PC-9 (cell line): ENCODE results near the gene ADAMTSL2. TPM values are rescaled to one million over a fixed set of nuclear protein-coding genes. Genes with fewer than 3 reads are reported as not detected.

Experiments
- BruUV-seq: library from RNA; stranded (reverse); fragments of 400-500 nt; replicated peaks from 2 replicates; lab custom pipeline; 2021; lab: Mats Ljungman, UMichigan
- CTCF ChIA-PET: fragments of 300-600 bp; sonication (Branson Sonifier 250); formaldehyde crosslinking; loops from one replicate; lab custom pipeline; 2022; ENCODE audit warnings: antibody characterized with exemption; lab: Charles Lee
- POLR2A ChIA-PET: fragments of 300-600 bp; sonication (Branson Sonifier 250); formaldehyde crosslinking; loops from one replicate; lab custom pipeline; 2022; ENCODE audit warnings: antibody characterized with exemption; ENCODE audit not compliant: unreplicated experiment; lab: Charles Lee
- DNase-seq, 2 experiments: peaks; one replicate each; pipeline versions ENCODE4 v3.0.0 to v3.0.0-alpha.2; 2015 to 2022; ENCODE audit warnings: mixed read lengths in 1 of 2
- H2AFZ ChIP-seq: fragments of 200-600 bp; sonication (generic); 2 replicates; pipeline ENCODE4 v1.8.1; 2017; ENCODE audit warnings: antibody characterized with exemption
- H3F3A ChIP-seq: fragments of 200-600 bp; sonication (generic); 2 replicates; pipeline ENCODE4 v1.8.1; 2017; ENCODE audit warnings: antibody characterized with exemption, mild to moderate bottlenecking, low read depth; ENCODE audit not compliant: insufficient read depth
- H3K27ac ChIP-seq: fragments of 200-600 bp; sonication (generic); 2 replicates; pipeline ENCODE4 v1.6.1; 2016; ENCODE audit warnings: mixed run types
- H3K27me3 ChIP-seq: fragments of 200-600 bp; sonication (generic); 2 replicates; pipeline ENCODE4 v1.6.1; 2016; ENCODE audit warnings: low read depth, mixed run types; ENCODE audit not compliant: insufficient read depth
- H3K36me3 ChIP-seq: fragments of 200-600 bp; sonication (generic); 2 replicates; pipeline ENCODE4 v1.6.1; 2016; ENCODE audit warnings: low read depth, mixed run types
- H3K4me1 ChIP-seq: fragments of 200-600 bp; sonication (generic); replicated peaks from 2 replicates; pipeline ENCODE4 v1.6.1; 2016; ENCODE audit warnings: mixed run types; ENCODE audit not compliant: insufficient read depth
- H3K4me2 ChIP-seq: fragments of 200-600 bp; sonication (generic); 2 replicates; pipeline ENCODE4 v1.6.1; 2017; ENCODE audit warnings: mixed run types
- H3K4me3 ChIP-seq: fragments of 200-600 bp; sonication (generic); 2 replicates; pipeline ENCODE4 v1.6.1; 2016; ENCODE audit warnings: mixed run types
- H3K79me2 ChIP-seq: fragments of 200-600 bp; sonication (generic); 2 replicates; pipeline ENCODE4 v1.6.1; 2017; ENCODE audit warnings: low read depth, mixed run types
- H3K9me2 ChIP-seq: fragments of 200-600 bp; sonication (generic); 2 replicates; pipeline ENCODE4 v1.8.1; 2017; ENCODE audit warnings: mild to moderate bottlenecking; ENCODE audit not compliant: insufficient read depth
- H3K9me3 ChIP-seq: fragments of 200-600 bp; sonication (generic); 2 replicates; pipeline ENCODE4 v1.8.1; 2016; ENCODE audit warnings: low read depth; ENCODE audit not compliant: insufficient read depth
- H4K20me1 ChIP-seq: fragments of 200-600 bp; sonication (generic); 2 replicates; pipeline ENCODE4 v1.8.1; 2017; ENCODE audit not compliant: insufficient read depth
- CTCF ChIP-seq: fragments of 200-600 bp; sonication (generic); conservative IDR thresholded peaks from 2 replicates; pipeline ENCODE4 v1.6.1; 2017; ENCODE audit warnings: mixed run types, antibody characterized with exemption, mild to moderate bottlenecking, moderate library complexity
- EZH2 ChIP-seq: fragments of 200-600 bp; sonication (generic); IDR thresholded peaks from 2 replicates; pipeline ENCODE4 v1.8.0; 2017; ENCODE audit warnings: antibody characterized with exemption, low read depth
- intact Hi-C: fragments of 100-400 bp; cut with micrococcal nuclease; formaldehyde crosslinking; loops from one replicate; pipeline ENCODE4 v1.10.0; 2022; ENCODE audit not compliant: unreplicated experiment
- total RNA-seq: library from RNA; stranded (reverse); gene quantifications from 2 replicates; pipeline ENCODE4 v1.2.3, GENCODE V29; 2021

Gene ADAMTSL2
- total RNA-seq, 1 experiment from 2014 or later: 0.39 TPM

DNA sequence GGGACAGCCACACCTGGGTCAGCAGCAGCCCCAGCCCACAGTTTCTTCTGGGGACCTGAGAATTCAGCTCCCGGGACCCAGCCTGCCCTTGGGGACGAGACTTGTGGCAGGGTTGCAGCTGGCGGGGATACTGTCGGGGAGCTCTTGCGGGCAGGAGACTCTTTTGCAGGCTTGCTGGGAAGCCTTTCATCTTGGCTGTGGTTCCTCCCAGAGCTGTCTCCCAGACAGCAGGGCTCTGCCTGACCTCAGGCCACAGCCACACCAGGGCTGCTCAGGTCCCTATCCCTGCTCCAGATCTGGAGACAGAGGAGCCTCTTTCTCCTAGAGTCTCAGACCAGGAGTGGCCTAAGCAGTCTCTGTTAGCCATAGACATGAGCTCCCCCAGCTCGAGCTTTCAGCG, 5.0 kb upstream of the ADAMTSL2 start:
- no peaks in the 10 kb centered on the region; the same call in 1 of the 2 replicates for H4K20me1 ChIP-seq
- no peaks in the 10 kb centered on the region for H3K79me2 ChIP-seq
- intact Hi-C loops: no loop called here
- BruUV-seq: no TSS peak
- CTCF ChIA-PET: no interaction called here
- no peaks in the 10 kb centered on the region for H3K36me3 ChIP-seq
- no peaks in the 10 kb centered on the region for H3K4me1 ChIP-seq
- no peak overlapping the region for H3K4me3 ChIP-seq
- no peak overlapping the region for H3K4me2 ChIP-seq
- H2AFZ ChIP-seq: no peak overlapping the region
- no peak overlapping the region for H3K27ac ChIP-seq
- no peak for DNase-seq
- no peaks in the 10 kb centered on the region for H3F3A ChIP-seq
- POLR2A ChIA-PET: no interaction called here
- TF ChIP-seq EZH2: no peak
- no peak for TF ChIP-seq CTCF
- no peaks in the 10 kb centered on the region for H3K9me2 ChIP-seq
- H3K27me3 ChIP-seq: peaks cover 100% of the 10 kb centered on the region
- H3K9me3 ChIP-seq: no peaks in the 10 kb centered on the region

GRCh38 chr9:133529874-133530273, 4.6 kb upstream of the ADAMTSL2 start:
- Histone ChIP-seq H2AFZ (no peak overlapping the region), H3K9me2 (no peaks in the 10 kb centered on the region), H3K79me2 (no peaks in the 10 kb centered on the region), H3K4me2 (no peak overlapping the region), H3K9me3 (no peaks in the 10 kb centered on the region), H3F3A (no peaks in the 10 kb centered on the region), H3K27ac (no peak overlapping the region), H3K4me1 (no peaks in the 10 kb centered on the region), H3K4me3 (no peak overlapping the region), H3K36me3 (no peaks in the 10 kb centered on the region), H3K27me3 (peaks cover 100% of the 10 kb centered on the region), H4K20me1 (no peaks in the 10 kb centered on the region; the same call in 1 of the 2 replicates)
- TF ChIP-seq CTCF: no peak
- no peak for TF ChIP-seq EZH2
- intact Hi-C loops: loop anchor here (5.0 kb wide), 1 partner anchor 567 kb away; no protein-coding TSS in a partner anchor
- CTCF ChIA-PET: no interaction called here
- no peak for DNase-seq
- POLR2A ChIA-PET: no interaction called here
- BruUV-seq: no TSS peak

DNA sequence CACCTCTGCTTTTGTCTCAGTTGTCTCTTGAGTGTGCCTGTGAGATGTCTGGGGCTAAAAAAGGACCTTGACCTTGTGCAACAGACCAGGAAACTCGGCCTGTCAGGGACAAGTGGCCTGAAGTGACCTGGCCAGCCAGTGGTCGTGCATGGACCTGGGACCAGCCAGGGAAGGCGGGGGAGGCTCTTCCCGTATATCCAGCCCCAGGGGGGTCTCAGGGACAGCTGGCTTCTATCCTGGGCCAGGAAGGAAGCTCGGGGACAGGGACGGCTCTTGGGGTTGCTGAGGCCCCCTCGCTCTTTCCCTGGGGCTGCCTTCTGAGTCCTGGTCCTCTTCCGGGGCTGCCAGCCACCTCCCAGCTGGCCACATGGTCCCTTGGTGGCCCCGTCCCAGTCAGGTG, 3.2 kb upstream of the ADAMTSL2 start:
- H3F3A ChIP-seq: no peaks in the 10 kb centered on the region
- H3K79me2 ChIP-seq: no peaks in the 10 kb centered on the region
- H3K4me1 ChIP-seq: no peaks in the 10 kb centered on the region
- no peaks in the 10 kb centered on the region for H3K9me2 ChIP-seq
- intact Hi-C loops: loop anchor here (5.0 kb wide), 1 partner anchor 566 kb away; no protein-coding TSS in a partner anchor
- H2AFZ ChIP-seq: no peak overlapping the region
- H3K9me3 ChIP-seq: no peaks in the 10 kb centered on the region
- H3K27me3 ChIP-seq: peaks cover 98% of the 10 kb centered on the region
- ChIA-PET CTCF (no interaction called here), POLR2A (no interaction called here)
- BruUV-seq: no TSS peak
- TF ChIP-seq EZH2 (no peak), CTCF (no peak)
- no peak overlapping the region for H3K4me3 ChIP-seq
- H3K4me2 ChIP-seq: no peak overlapping the region
- H4K20me1 ChIP-seq: no peaks in the 10 kb centered on the region; the same call in 1 of the 2 replicates
- H3K27ac ChIP-seq: no peak overlapping the region
- no peaks in the 10 kb centered on the region for H3K36me3 ChIP-seq
- DNase-seq: no peak
